Panc1 (cell line): Measurements from ENCODE around the gene BCL2L2. TPM values are rescaled to one million over a fixed set of nuclear protein-coding genes. Genes with fewer than 3 reads are reported as not detected.
A peak's percentile ranks its signal among the peaks of the same experiment; 100 is the strongest.

Experiments used
- ATAC-seq: fragments of 200-7000 bp; cut with Tn5 transposase; 2 replicates; pipeline ENCODE4 v1.9.1; 2020; ENCODE audit warnings: mild to moderate bottlenecking, moderate library complexity
- BruUV-seq: library from RNA; stranded (reverse); fragments of 400-500 nt; replicated peaks from 2 replicates; lab custom pipeline; 2021; lab: Mats Ljungman, UMichigan
- CTCF ChIA-PET: fragments of 300-600 bp; sonication (Branson Sonifier 250); formaldehyde crosslinking; loops from one replicate; lab custom pipeline; 2022; ENCODE audit warnings: antibody characterized with exemption; lab: Charles Lee
- POLR2A ChIA-PET: fragments of 300-600 bp; sonication (Branson Sonifier 250); formaldehyde crosslinking; loops from one replicate; lab custom pipeline; 2022; ENCODE audit warnings: antibody characterized with exemption; lab: Charles Lee
- DNase-seq: peaks from one replicate; pipeline ENCODE4 v3.0.0-alpha.2; 2010; ENCODE audit warnings: low read depth, low spot score
- H3K27ac ChIP-seq: 2 replicates; pipeline ENCODE4 v1.5.1; 2011; ENCODE audit warnings: mild to moderate bottlenecking, low read length, inconsistent platforms
- H3K27me3 ChIP-seq: fragments of 200-500 bp; sonication (Bioruptor generic); 2 replicates; pipeline ENCODE4 v1.6.0; 2014; ENCODE audit warnings: low read length, inconsistent platforms; ENCODE audit not compliant: control insufficient read depth, insufficient read depth
- H3K36me3 ChIP-seq: fragments of 200-500 bp; sonication (Bioruptor generic); 2 replicates; pipeline ENCODE4 v1.5.1; 2014; ENCODE audit warnings: inconsistent platforms, mild to moderate bottlenecking, low read length, moderate library complexity; ENCODE audit not compliant: control insufficient read depth, insufficient read depth
- H3K4me1 ChIP-seq: 2 replicates; pipeline ENCODE4 v1.5.1; 2011; ENCODE audit warnings: inconsistent platforms, mild to moderate bottlenecking, low read length, moderate library complexity; ENCODE audit not compliant: control insufficient read depth, insufficient read depth
- H3K4me3 ChIP-seq, 2 experiments: 2 replicates each; pipeline ENCODE4 v1.5.1; 2011 to 2012; ENCODE audit warnings: low read depth in 2 of 2, low read length in 2 of 2, mild to moderate bottlenecking in 2 of 2, inconsistent platforms in 1 of 2, moderate library complexity in 1 of 2
- H3K9me3 ChIP-seq: fragments of 200-500 bp; sonication (Bioruptor generic); 2 replicates; pipeline ENCODE4 v1.5.1; 2014; ENCODE audit warnings: low read depth, mild to moderate bottlenecking, inconsistent platforms, low read length, moderate library complexity; ENCODE audit not compliant: control insufficient read depth, insufficient read depth
- CTCF ChIP-seq: fragments of 450-650 bp; IDR thresholded peaks from 2 replicates; pipeline ENCODE4 v1.5.1; 2017; ENCODE audit warnings: mild to moderate bottlenecking
- POLR2AphosphoS5 ChIP-seq: IDR thresholded peaks from 2 replicates; pipeline ENCODE4 v1.6.1; 2012; ENCODE audit warnings: mild to moderate bottlenecking, low read depth, low read length, moderate library complexity
- REST ChIP-seq, 2 experiments: IDR thresholded peaks; 2 replicates each; pipeline ENCODE4 v1.6.1; 2011 to 2012; ENCODE audit warnings: low read depth in 2 of 2, control low read depth in 1 of 2, low read length in 1 of 2, mild to moderate bottlenecking in 1 of 2, moderate library complexity in 1 of 2; ENCODE audit not compliant: insufficient read depth in 1 of 2
- SIN3A ChIP-seq: IDR thresholded peaks from 2 replicates; pipeline ENCODE4 v1.6.1; 2012; ENCODE audit warnings: low read depth, mild to moderate bottlenecking, low read length, moderate library complexity, borderline replicate concordance; ENCODE audit not compliant: insufficient read depth
- TCF7L2 ChIP-seq: IDR thresholded peaks from 2 replicates; pipeline ENCODE4 v1.6.1; 2011; ENCODE audit warnings: mild to moderate bottlenecking, low read depth, low read length, inconsistent platforms
- in situ Hi-C: cut with HindIII; loops from 2 replicates; pipeline ENCODE4 v1.10.0; 2016; ENCODE audit warnings: low sequenced_read_pairs, low pct_unique_long_range_greater_than_20kb
- intact Hi-C: fragments of 100-400 bp; cut with micrococcal nuclease; formaldehyde crosslinking; loops from one replicate; pipeline ENCODE4 v1.10.0; 2022; ENCODE audit not compliant: unreplicated experiment
- total RNA-seq: library from RNA; stranded (reverse); gene quantifications from one replicate; pipeline ENCODE4 v1.2.1, GENCODE V29; 2021; ENCODE audit not compliant: unreplicated experiment

Gene BCL2L2
- total RNA-seq, 1 experiment from 2014 or later: 18.9 TPM

- H3K4me1 ChIP-seq: peaks cover 3% of the 10 kb centered on the region; the same call in 1 of the 2 replicates
- ChIA-PET CTCF (interaction anchor here (0.6 kb wide), 1 partner anchor 13 kb away, joined by 4 read pairs; no protein-coding TSS in a partner anchor), POLR2A (no interaction called here)
- H3K27ac ChIP-seq: no peak overlapping the region
- BruUV-seq: no TSS peak
- TF ChIP-seq SIN3A: no peak
- DNase-seq: no peak
- intact Hi-C loops: no loop called here
- H3K4me3 ChIP-seq: no peak overlapping the region
- in situ Hi-C loops: no loop called here
- ATAC-seq: no peak
- peaks cover 3% of the 10 kb centered on the region; the same call in 1 of the 2 replicates for H3K36me3 ChIP-seq
- no peaks in the 10 kb centered on the region for H3K27me3 ChIP-seq
- no peaks in the 10 kb centered on the region for H3K9me3 ChIP-seq
Measured at GRCh38 chr14:23281247-23281646, 25.4 kb upstream of the BCL2L2 start.

GRCh38 chr14:23284654-23285529, 21.7 kb upstream of the BCL2L2 start:
- intact Hi-C loops: no loop called here
- CTCF ChIA-PET: interaction anchor here (0.6 kb wide), 2 partner anchors 138 to 191 kb away, joined by 5 to 7 read pairs; no protein-coding TSS in a partner anchor
- H3K27ac ChIP-seq: peak overlapping the region; percentile 86

More at GRCh38 chr14:23284654-23285529, 21.7 kb upstream of the BCL2L2 start:
- ATAC-seq: no peak
- in situ Hi-C loops: no loop called here
- TF ChIP-seq REST (IDR thresholded peaks at IDR 0.05; ENCODE audit: insufficient read depth in 1 of 2, low read depth in 2 of 2, low read length in 1 of 2): no peak
- no peak for TF ChIP-seq TCF7L2
- TF ChIP-seq SIN3A: no peak
- no peak for TF ChIP-seq CTCF
- no peak for TF ChIP-seq POLR2AphosphoS5
- Histone ChIP-seq H3K4me3 (peak overlapping the region; percentile 90 to 92), H3K27me3 (no peaks in the 10 kb centered on the region), H3K4me1 (peaks cover 7% of the 10 kb centered on the region), H3K36me3 (peaks cover 3% of the 10 kb centered on the region; the same call in 1 of the 2 replicates), H3K9me3 (no peaks in the 10 kb centered on the region)
- POLR2A ChIA-PET: no interaction called here
- no peak for DNase-seq
- TSS peak; percentile 76 for BruUV-seq
